ENCODE results near the gene LINC00237.

The LINC00237 gene

GRCh38 chr20:21046413-21047070, 59.6 kb downstream of the LINC00237 start:
- TF ChIP-seq FOXM1 (IDR thresholded peaks at IDR 0.05; ENCODE audit: borderline replicate concordance, low read depth) (no peak), USF1 (IDR thresholded peaks at IDR 0.05) (no peak), NFIC (IDR thresholded peaks at IDR 0.05) (no peak), ZBTB7A (IDR thresholded peaks at IDR 0.05; ENCODE audit: low read depth) (no peak), RAD21 (IDR thresholded peaks at IDR 0.05; ENCODE audit: low read depth) (no peak), YY1 (IDR thresholded peaks at IDR 0.05; ENCODE audit: low read depth) (no peak), TCF12 (IDR thresholded peaks at IDR 0.05; ENCODE audit: low read depth) (no peak), CEBPB (IDR thresholded peaks at IDR 0.05) (no peak)
